Osteocyte (in vitro differentiated cells): ENCODE data around the gene GPR139. TPM values are rescaled to one million over a fixed set of nuclear protein-coding genes. Genes with fewer than 3 reads are reported as not detected.

Source experiments
- DNase-seq: peaks from one replicate; pipeline ENCODE4 v3.0.0; 2021; ENCODE audit warnings: mixed read lengths; ENCODE audit not compliant: unreplicated experiment; ENCODE audit errors: extremely low spot score
- H3K27ac Mint-ChIP-seq: one replicate; pipeline ENCODE4 v1.8.0; 2021; ENCODE audit warnings: mild to moderate bottlenecking, mixed read lengths; ENCODE audit not compliant: unreplicated experiment
- H3K27me3 Mint-ChIP-seq: one replicate; pipeline ENCODE4 v1.8.0; 2021; ENCODE audit warnings: mixed read lengths; ENCODE audit not compliant: unreplicated experiment
- H3K36me3 Mint-ChIP-seq: one replicate; pipeline ENCODE4 v1.8.0; 2021; ENCODE audit warnings: mixed read lengths; ENCODE audit not compliant: unreplicated experiment
- H3K4me1 Mint-ChIP-seq: one replicate; pipeline ENCODE4 v1.8.0; 2021; ENCODE audit warnings: mixed read lengths; ENCODE audit not compliant: unreplicated experiment
- H3K4me3 Mint-ChIP-seq: one replicate; pipeline ENCODE4 v1.8.0; 2021; ENCODE audit warnings: mild to moderate bottlenecking, moderate library complexity, mixed read lengths; ENCODE audit not compliant: unreplicated experiment
- H3K9me3 Mint-ChIP-seq: one replicate; pipeline ENCODE4 v1.8.0; 2021; ENCODE audit warnings: mixed read lengths; ENCODE audit not compliant: unreplicated experiment
- CTCF ChIP-seq: fragments of 200-600 bp; sonication (generic); IDR thresholded peaks from 2 replicates; pipeline ENCODE4 v1.5.0; 2021; ENCODE audit warnings: antibody characterized with exemption, mild to moderate bottlenecking, moderate library complexity
- total RNA-seq: library from RNA; stranded (reverse); gene quantifications from 2 replicates; pipeline ENCODE4 v1.2.1, GENCODE V29; 2021

The GPR139 gene
- total RNA-seq, 1 donor from 2014 or later, result not detected

GRCh38 chr16:19997264-19997663, 76.4 kb downstream of the GPR139 start:
- Mint-ChIP-seq H3K36me3 (no peaks in the 10 kb centered on the region), H3K9me3 (peaks cover 10% of the 10 kb centered on the region), H3K27ac (no peak overlapping the region), H3K27me3 (no peaks in the 10 kb centered on the region), H3K4me1 (no peaks in the 10 kb centered on the region), H3K4me3 (no peak overlapping the region)
- DNase-seq, result no peak
- no peak for TF ChIP-seq CTCF

- no peaks in the 10 kb centered on the region for H3K36me3 Mint-ChIP-seq
- H3K4me3 Mint-ChIP-seq, result no peak overlapping the region
- no peak for DNase-seq
- TF ChIP-seq CTCF, result no peak
- H3K27me3 Mint-ChIP-seq, result no peaks in the 10 kb centered on the region
- no peak overlapping the region for H3K27ac Mint-ChIP-seq
- no peaks in the 10 kb centered on the region for H3K4me1 Mint-ChIP-seq
- peaks cover 10% of the 10 kb centered on the region for H3K9me3 Mint-ChIP-seq
These were observed 79.1 kb downstream of the GPR139 start for GRCh38 chr16:19994466-19995170.

GRCh38 chr16:19991614-19992013, 82.1 kb downstream of the GPR139 start:
- no peaks in the 10 kb centered on the region for H3K36me3 Mint-ChIP-seq
- TF ChIP-seq CTCF, result no peak
- H3K9me3 Mint-ChIP-seq, result peaks cover 4% of the 10 kb centered on the region
- H3K4me3 Mint-ChIP-seq, result no peak overlapping the region
- H3K4me1 Mint-ChIP-seq, result no peaks in the 10 kb centered on the region
- no peak overlapping the region for H3K27ac Mint-ChIP-seq
- DNase-seq, result no peak
- no peaks in the 10 kb centered on the region for H3K27me3 Mint-ChIP-seq

GRCh38 chr16:19984135-19984534, 89.6 kb downstream of the GPR139 start:
- Mint-ChIP-seq H3K4me1 (no peaks in the 10 kb centered on the region), H3K27me3 (no peaks in the 10 kb centered on the region)
- TF ChIP-seq CTCF, result no peak

More at GRCh38 chr16:19984135-19984534, 89.6 kb downstream of the GPR139 start:
- Mint-ChIP-seq H3K4me3 (no peak overlapping the region), H3K36me3 (no peaks in the 10 kb centered on the region), H3K27ac (no peak overlapping the region), H3K9me3 (no peaks in the 10 kb centered on the region)
- no peak for DNase-seq

Other genes with a start within 250 kb of the GPR139 start
- gene GPRC5B, start 189.0 kb downstream of the GPR139 start, total RNA-seq, result 0.46 and 0.76 TPM in 2 replicates